ENCODE results near the gene CAPN2. TPM values are rescaled to one million over a fixed set of nuclear protein-coding genes. Genes with fewer than 3 reads are reported as not detected.

Gene CAPN2
- total and polyA plus RNA-seq, 10 donors, result 20.5 to 106 (median 82.0) TPM

DNA sequence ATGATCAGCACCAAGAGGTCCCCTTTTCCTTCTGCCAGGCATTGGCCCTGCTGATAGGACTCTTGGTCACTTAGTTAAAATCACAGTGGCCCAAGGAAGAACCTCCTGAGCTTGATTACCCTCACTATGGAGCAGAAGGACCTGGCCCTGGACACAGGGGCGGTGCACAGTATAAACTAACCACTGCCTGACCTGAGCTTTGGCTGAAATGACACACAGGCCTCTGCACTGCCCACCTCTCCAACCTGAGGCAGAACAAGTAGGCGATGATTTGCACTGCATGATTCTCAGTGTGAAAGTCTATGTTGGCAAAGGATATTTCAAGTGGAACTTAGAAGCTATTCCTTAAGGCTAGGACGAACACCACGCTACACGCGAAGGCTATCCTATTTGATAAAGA lies 48.5 kb downstream of the CAPN2 start:
- Histone ChIP-seq H3K9me3 (no peaks in the 10 kb centered on the region), H3K27me3 (replicated peaks in 1 of 7) (no peaks in the 10 kb centered on the region), H3K27ac (no peak overlapping the region), H3K4me1 (no peaks in the 10 kb centered on the region), H3K36me3 (peaks cover 0 to 100% (median 74%) of the 10 kb centered on the region in 6 donors), H3K4me3 (no peak overlapping the region)
- 82 to 92% (median 87%) methylated on average over 6 of the region's 6 CpGs for WGBS, 5 donors
- intact Hi-C loops (cut with DNase I; ENCODE audit: low total_unique reads), result no loop called here
- peak; percentile 22 for DNase-seq
- TF ChIP-seq CTCF (IDR thresholded peaks at IDR 0.05 in 8 of 11, conservative IDR thresholded peaks at IDR 0.05 in 3 of 11), result no peak
- TF ChIP-seq POLR2A (IDR thresholded peaks at IDR 0.05), result no peak
- no peak for TF ChIP-seq POLR2AphosphoS5 (IDR thresholded peaks at IDR 0.05)

DNA sequence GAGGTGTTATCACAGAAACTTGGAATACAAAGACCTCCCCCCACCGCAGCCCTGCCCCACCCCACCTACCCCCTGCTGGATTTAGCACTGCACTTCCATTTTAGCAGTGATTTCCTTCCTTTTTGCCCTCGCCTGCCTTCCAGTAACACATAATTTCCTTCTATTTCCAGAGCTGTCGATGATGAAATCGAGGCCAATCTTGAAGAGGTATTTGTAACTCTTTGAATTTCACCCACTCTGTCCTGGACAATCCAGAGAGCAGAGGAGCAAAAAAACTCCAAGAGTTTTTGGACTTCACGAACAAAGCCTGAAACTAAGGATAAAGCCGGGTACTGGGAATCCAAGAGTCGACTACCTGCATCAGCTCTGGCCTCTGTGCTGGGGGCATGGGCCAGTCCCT lies 49.1 kb downstream of the CAPN2 start:
- peaks cover 0 to 100% (median 71%) of the 10 kb centered on the region in 6 donors for H3K36me3 ChIP-seq
- no peak overlapping the region for H3K27ac ChIP-seq
- 63 to 83% (median 73%) methylated on average over 7 of the region's 7 CpGs for WGBS, 5 donors
- intact Hi-C loops (cut with DNase I; ENCODE audit: low total_unique reads), result no loop called here
- H3K27me3 ChIP-seq (replicated peaks in 1 of 7), result no peaks in the 10 kb centered on the region
- peak; percentile 10 for DNase-seq
- H3K9me3 ChIP-seq, result no peaks in the 10 kb centered on the region
- no peak overlapping the region for H3K4me3 ChIP-seq
- no peak for TF ChIP-seq CTCF (IDR thresholded peaks at IDR 0.05 in 8 of 11, conservative IDR thresholded peaks at IDR 0.05 in 3 of 11)
- TF ChIP-seq POLR2AphosphoS5 (IDR thresholded peaks at IDR 0.05), result no peak
- TF ChIP-seq POLR2A (IDR thresholded peaks at IDR 0.05), result no peak
- H3K4me1 ChIP-seq, result no peaks in the 10 kb centered on the region

GRCh38 chr1:223763251-223763650 lies 50.9 kb downstream of the CAPN2 start:
- intact Hi-C loops (cut with DNase I; ENCODE audit: low total_unique reads), result no loop called here
- H3K4me1 ChIP-seq, result no peaks in the 10 kb centered on the region
- no peaks in the 10 kb centered on the region for H3K27me3 ChIP-seq (replicated peaks in 1 of 7)
- H3K36me3 ChIP-seq, result peaks cover 0 to 88% (median 61%) of the 10 kb centered on the region in 6 donors
- no peak overlapping the region for H3K27ac ChIP-seq
- no peak for TF ChIP-seq CTCF (IDR thresholded peaks at IDR 0.05 in 8 of 11, conservative IDR thresholded peaks at IDR 0.05 in 3 of 11)
- TF ChIP-seq POLR2AphosphoS5 (IDR thresholded peaks at IDR 0.05), result no peak
- TF ChIP-seq POLR2A (IDR thresholded peaks at IDR 0.05), result no peak
- no peaks in the 10 kb centered on the region for H3K9me3 ChIP-seq
- DNase-seq, result peak; percentile 11
- WGBS, 5 donors, result 87 to 93% (median 91%) methylated on average over 5 of the region's 5 CpGs
- no peak overlapping the region for H3K4me3 ChIP-seq

- TF ChIP-seq POLR2A (IDR thresholded peaks at IDR 0.05), result no peak
- no peak for TF ChIP-seq POLR2AphosphoS5 (IDR thresholded peaks at IDR 0.05)
- TF ChIP-seq CTCF (IDR thresholded peaks at IDR 0.05 in 8 of 11, conservative IDR thresholded peaks at IDR 0.05 in 3 of 11), result no peak
- no peaks in the 10 kb centered on the region for H3K27me3 ChIP-seq (replicated peaks in 1 of 7)
- H3K9me3 ChIP-seq, result no peaks in the 10 kb centered on the region
- H3K4me1 ChIP-seq, result no peaks in the 10 kb centered on the region
- H3K36me3 ChIP-seq, result peaks cover 0 to 84% (median 55%) of the 10 kb centered on the region in 6 donors
- H3K4me3 ChIP-seq, result no peak overlapping the region
- WGBS, 5 donors, result 85 to 100% (median 97%) methylated on average over 4 to 5 of the region's 5 CpGs
- peak; percentile 49 for DNase-seq
- no peak overlapping the region for H3K27ac ChIP-seq
- intact Hi-C loops (cut with DNase I; ENCODE audit: low total_unique reads), result no loop called here
These were observed 51.5 kb downstream of the CAPN2 start for GRCh38 chr1:223763881-223764280.

Measured in spleen (tissue), 11 donors.